ENCODE data around the gene ARVCF.

ARVCF gene

GRCh38 chr22:19964701-19965386, 51.8 kb downstream of the ARVCF start:
- TF ChIP-seq, protein P1, sequence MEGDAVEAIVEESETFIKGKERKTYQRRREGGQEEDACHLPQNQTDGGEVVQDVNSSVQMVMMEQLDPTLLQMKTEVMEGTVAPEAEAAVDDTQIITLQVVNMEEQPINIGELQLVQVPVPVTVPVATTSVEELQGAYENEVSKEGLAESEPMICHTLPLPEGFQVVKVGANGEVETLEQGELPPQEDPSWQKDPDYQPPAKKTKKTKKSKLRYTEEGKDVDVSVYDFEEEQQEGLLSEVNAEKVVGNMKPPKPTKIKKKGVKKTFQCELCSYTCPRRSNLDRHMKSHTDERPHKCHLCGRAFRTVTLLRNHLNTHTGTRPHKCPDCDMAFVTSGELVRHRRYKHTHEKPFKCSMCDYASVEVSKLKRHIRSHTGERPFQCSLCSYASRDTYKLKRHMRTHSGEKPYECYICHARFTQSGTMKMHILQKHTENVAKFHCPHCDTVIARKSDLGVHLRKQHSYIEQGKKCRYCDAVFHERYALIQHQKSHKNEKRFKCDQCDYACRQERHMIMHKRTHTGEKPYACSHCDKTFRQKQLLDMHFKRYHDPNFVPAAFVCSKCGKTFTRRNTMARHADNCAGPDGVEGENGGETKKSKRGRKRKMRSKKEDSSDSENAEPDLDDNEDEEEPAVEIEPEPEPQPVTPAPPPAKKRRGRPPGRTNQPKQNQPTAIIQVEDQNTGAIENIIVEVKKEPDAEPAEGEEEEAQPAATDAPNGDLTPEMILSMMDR (IDR thresholded peaks at IDR 0.05; ENCODE audit: low read length, missing control alignments): no peak
- no peak for DNase-seq (ENCODE audit: low read depth)
- no peak overlapping the region for H3K4me3 ChIP-seq (replicated peaks; ENCODE audit: low read depth, low read length)

DNA sequence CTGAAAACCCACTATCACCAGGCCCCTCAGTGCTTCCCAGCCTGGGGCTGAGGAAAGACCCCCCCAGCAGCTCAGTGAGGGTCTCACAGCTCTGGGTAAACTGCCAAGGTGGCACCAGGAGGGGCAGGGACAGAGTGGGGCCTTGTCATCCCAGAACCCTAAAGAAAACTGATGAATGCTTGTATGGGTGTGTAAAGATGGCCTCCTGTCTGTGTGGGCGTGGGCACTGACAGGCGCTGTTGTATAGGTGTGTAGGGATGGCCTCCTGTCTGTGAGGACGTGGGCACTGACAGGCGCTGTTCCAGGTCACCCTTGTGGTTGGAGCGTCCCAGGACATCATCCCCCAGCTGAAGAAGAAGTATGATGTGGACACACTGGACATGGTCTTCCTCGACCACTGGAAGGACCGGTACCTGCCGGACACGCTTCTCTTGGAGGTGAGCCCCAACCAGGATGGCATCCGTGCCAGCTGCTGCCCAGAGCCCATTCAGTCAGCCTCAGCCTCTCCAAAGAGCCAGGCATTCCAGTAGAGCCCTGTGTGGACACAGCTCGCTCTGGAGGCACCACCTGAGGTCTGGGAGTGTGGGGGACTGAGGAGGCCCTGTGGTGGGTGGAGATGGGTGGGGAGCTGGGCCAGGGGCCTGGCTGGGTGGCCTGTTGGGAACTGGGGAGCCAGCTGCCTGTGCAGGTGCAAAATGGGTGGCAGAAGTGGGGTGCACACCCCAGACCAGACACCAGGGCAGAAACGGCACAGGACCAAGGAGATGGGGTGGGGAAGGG, 52.6 kb downstream of the ARVCF start:
- H3K4me3 ChIP-seq (replicated peaks; ENCODE audit: low read depth, low read length): no peak overlapping the region
- TF ChIP-seq, protein P1 (IDR thresholded peaks at IDR 0.05; ENCODE audit: low read length, missing control alignments): no peak
- DNase-seq (ENCODE audit: low read depth): no peak

DNA sequence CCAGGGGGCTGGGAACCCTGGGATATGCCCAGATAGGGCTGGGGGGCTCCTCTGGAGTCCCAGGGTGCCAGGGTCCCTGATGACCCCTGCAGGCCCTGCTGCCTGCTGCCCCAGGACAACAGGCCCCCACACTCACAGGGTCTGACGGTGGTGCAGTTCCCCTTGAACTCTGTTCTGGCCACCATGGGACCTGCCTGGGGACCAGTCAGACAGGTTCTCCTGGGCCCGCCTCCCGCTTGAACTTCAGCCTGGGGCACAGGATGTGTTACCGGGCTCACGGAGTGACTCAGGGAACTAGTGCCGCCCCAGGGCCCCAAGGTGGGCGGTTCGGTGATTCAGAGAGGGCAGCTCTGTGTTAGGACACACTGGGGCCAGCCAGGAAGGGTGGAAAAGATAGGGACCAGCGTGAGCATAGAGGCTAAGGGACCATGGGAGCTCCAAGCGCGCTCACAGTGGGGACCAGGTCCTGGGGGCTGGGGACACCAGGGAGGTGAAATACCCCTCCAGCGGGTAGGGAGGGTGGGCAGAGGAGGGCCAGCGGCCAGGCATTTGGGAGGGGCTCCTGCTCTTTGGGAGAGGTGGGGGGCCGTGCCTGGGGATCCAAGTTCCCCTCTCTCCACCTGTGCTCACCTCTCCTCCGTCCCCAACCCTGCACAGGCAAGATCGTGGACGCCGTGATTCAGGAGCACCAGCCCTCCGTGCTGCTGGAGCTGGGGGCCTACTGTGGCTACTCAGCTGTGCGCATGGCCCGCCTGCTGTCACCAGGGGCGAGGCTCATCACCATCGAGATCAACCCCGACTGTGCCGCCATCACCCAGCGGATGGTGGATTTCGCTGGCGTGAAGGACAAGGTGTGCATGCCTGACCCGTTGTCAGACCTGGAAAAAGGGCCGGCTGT, 53.5 kb downstream of the ARVCF start:
- DNase-seq (ENCODE audit: low read depth): peak; percentile 61
- TF ChIP-seq, protein P1 (IDR thresholded peaks at IDR 0.05; ENCODE audit: low read length, missing control alignments): no peak
- no peak overlapping the region for H3K4me3 ChIP-seq (replicated peaks; ENCODE audit: low read depth, low read length)

DNA sequence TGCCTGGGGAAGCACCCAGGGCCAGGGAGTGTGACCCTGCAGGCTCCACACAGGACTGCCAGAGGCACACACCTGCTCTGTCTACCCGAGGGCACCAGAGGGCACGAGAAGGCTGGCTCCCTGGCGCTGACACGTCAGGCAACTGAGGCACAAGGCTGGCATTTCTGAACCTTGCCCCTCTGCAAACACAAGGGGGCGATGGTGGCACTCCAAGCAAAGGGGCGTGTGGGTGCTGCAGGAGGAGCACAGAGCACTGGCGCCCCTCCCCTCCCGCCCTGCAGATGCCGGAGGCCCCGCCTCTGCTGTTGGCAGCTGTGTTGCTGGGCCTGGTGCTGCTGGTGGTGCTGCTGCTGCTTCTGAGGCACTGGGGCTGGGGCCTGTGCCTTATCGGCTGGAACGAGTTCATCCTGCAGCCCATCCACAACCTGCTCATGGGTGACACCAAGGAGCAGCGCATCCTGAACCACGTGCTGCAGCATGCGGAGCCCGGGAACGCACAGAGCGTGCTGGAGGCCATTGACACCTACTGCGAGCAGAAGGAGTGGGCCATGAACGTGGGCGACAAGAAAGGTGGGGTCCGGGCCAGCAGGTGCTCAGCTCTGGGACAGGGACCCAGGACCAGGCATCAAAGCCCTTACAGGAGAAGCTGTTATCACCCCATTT, 54.2 kb downstream of the ARVCF start:
- TF ChIP-seq, protein P1 (IDR thresholded peaks at IDR 0.05; ENCODE audit: low read length, missing control alignments): peak; percentile 55
- DNase-seq (ENCODE audit: low read depth): peak; percentile 77

GRCh38 chr22:19961868-19962245, 54.8 kb downstream of the ARVCF start:
- no peak overlapping the region for H3K4me3 ChIP-seq (replicated peaks; ENCODE audit: low read depth, low read length)
- no peak for DNase-seq (ENCODE audit: low read depth)
- TF ChIP-seq, protein P1 (IDR thresholded peaks at IDR 0.05; ENCODE audit: low read length, missing control alignments): no peak

More for the DNA sequence above, 54.2 kb downstream of the ARVCF start:
- no peak overlapping the region for H3K4me3 ChIP-seq (replicated peaks; ENCODE audit: low read depth, low read length)

DNA sequence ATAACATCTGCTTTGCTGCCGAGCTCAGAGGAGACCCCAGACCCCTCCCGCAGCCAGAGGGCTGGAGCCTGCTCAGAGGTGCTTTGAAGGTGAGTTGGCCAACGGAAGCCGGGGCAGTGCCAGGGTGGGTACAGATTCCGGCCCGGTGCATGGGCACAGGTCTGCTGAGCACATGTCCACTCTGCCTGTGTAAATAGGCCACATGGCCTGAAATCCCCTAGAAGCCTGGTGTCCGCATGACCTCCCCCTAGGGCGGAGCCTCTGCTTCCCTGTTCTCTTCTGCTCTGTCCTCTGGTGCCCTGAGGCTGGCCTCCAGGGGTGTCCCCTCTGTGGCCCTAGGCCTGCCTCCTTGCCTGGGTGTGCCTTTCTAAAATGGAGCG, 55.4 kb downstream of the ARVCF start:
- no peak for DNase-seq (ENCODE audit: low read depth)
- H3K4me3 ChIP-seq (replicated peaks; ENCODE audit: low read depth, low read length): no peak overlapping the region
- TF ChIP-seq, protein P1 (IDR thresholded peaks at IDR 0.05; ENCODE audit: low read length, missing control alignments): no peak
